NOMO-1 treated with DMSO at 0.1 percent for 48 hours (cell line): ENCODE measurements around the gene TMTC1.

Experiments used
- DNase-seq: peaks from one replicate; lab custom pipeline; 2025; ENCODE audit not compliant: unreplicated experiment; lab: John Stamatoyannopoulos, UW

Gene TMTC1

GRCh38 chr12:29486972-29487371 is 296.8 kb downstream of the TMTC1 start:
- DNase-seq, result no peak

GRCh38 chr12:29463198-29463597 is 320.5 kb downstream of the TMTC1 start:
- DNase-seq, result peak; percentile 82

GRCh38 chr12:29460082-29460481 is 323.7 kb downstream of the TMTC1 start:
- no peak for DNase-seq

GRCh38 chr12:29455087-29455486 is 328.7 kb downstream of the TMTC1 start:
- DNase-seq, result no peak

GRCh38 chr12:29451888-29452287 is 331.9 kb downstream of the TMTC1 start:
- DNase-seq, result no peak
